ENCODE measurements around the gene CARD18. TPM values are rescaled to one million over a fixed set of nuclear protein-coding genes. Genes with fewer than 3 reads are reported as not detected.

The CARD18 gene
- total RNA-seq, 2 donors from 2014 or later, result not detected

GRCh38 chr11:105132716-105133511, 6.7 kb downstream of the CARD18 start:
- Mint-ChIP-seq H3K9me3 (peaks cover 14% of the 10 kb centered on the region), H3K27me3 (ENCODE audit: insufficient read depth) (no peaks in the 10 kb centered on the region), H3K36me3 (ENCODE audit: low read depth) (no peaks in the 10 kb centered on the region), H3K4me3 (no peak overlapping the region), H3K4me1 (no peaks in the 10 kb centered on the region), H3K27ac (no peak overlapping the region)
- Histone ChIP-seq H3K27me3 (ENCODE audit: control insufficient read depth, insufficient read depth, low read length, poor library complexity, severe bottlenecking) (no peaks in the 10 kb centered on the region), H3K4me1 (ENCODE audit: control insufficient read depth, insufficient read depth, low read length) (no peaks in the 10 kb centered on the region), H3K36me3 (ENCODE audit: control insufficient read depth, insufficient read depth, low read length) (no peaks in the 10 kb centered on the region), H3K9ac (ENCODE audit: extremely low read depth, low read length, poor library complexity, severe bottlenecking) (no peak overlapping the region), H3K27ac (ENCODE audit: low read depth, low read length) (no peak overlapping the region), H3K4me3 (ENCODE audit: low read length) (no peak overlapping the region), H3K9me3 (ENCODE audit: control insufficient read depth, low read length) (no peaks in the 10 kb centered on the region)
- DNase-seq, result no peak
- TF ChIP-seq, protein P1, sequence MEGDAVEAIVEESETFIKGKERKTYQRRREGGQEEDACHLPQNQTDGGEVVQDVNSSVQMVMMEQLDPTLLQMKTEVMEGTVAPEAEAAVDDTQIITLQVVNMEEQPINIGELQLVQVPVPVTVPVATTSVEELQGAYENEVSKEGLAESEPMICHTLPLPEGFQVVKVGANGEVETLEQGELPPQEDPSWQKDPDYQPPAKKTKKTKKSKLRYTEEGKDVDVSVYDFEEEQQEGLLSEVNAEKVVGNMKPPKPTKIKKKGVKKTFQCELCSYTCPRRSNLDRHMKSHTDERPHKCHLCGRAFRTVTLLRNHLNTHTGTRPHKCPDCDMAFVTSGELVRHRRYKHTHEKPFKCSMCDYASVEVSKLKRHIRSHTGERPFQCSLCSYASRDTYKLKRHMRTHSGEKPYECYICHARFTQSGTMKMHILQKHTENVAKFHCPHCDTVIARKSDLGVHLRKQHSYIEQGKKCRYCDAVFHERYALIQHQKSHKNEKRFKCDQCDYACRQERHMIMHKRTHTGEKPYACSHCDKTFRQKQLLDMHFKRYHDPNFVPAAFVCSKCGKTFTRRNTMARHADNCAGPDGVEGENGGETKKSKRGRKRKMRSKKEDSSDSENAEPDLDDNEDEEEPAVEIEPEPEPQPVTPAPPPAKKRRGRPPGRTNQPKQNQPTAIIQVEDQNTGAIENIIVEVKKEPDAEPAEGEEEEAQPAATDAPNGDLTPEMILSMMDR (conservative IDR thresholded peaks at IDR 0.05), result no peak
- WGBS, 2 experiments (ENCODE audit: insufficient coverage in 1 of 2, insufficient read length in 1 of 2), result 92 to 100% methylated on average over 3 to 6 of the region's 8 CpGs

DNA sequence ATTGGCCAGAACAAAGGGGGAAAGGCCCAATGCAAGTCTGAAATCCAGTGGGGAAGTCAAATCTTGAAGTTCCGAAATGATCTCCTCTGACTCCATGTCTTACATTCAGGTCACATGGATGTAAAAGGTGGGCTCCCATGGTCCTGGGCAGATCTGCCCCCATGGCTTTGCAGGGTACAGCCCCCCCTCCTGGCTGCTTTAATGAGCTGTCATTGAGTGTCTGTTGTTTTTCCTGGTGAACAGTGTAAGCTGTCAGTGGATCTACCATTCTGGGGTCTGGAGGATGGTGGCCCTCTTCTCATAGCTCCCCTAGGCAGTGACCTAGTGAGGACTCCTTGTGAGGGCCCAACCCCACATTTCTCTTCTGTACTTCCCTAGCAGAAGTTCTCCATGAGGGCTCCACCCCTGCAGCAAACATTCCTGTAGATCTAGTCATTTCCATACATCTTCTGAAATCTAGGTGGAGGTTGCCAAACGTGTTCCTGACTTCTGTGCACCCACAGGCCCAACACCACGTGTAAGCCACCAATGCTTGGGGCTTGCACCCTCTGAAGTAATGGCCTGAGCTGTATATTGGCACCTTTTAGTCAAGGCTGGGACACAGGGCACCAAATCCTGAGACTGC, 9.3 kb downstream of the CARD18 start:
- Histone ChIP-seq H3K9ac (ENCODE audit: extremely low read depth, low read length, poor library complexity, severe bottlenecking) (no peak overlapping the region), H3K36me3 (ENCODE audit: control insufficient read depth, insufficient read depth, low read length) (no peaks in the 10 kb centered on the region), H3K4me1 (ENCODE audit: control insufficient read depth, insufficient read depth, low read length) (no peaks in the 10 kb centered on the region), H3K27me3 (ENCODE audit: control insufficient read depth, insufficient read depth, low read length, poor library complexity, severe bottlenecking) (no peaks in the 10 kb centered on the region), H3K4me3 (ENCODE audit: low read length) (no peak overlapping the region), H3K27ac (ENCODE audit: low read depth, low read length) (no peak overlapping the region), H3K9me3 (ENCODE audit: control insufficient read depth, low read length) (no peaks in the 10 kb centered on the region)
- Mint-ChIP-seq H3K9me3 (peaks cover 12% of the 10 kb centered on the region), H3K27ac (no peak overlapping the region), H3K36me3 (ENCODE audit: low read depth) (no peaks in the 10 kb centered on the region), H3K4me1 (no peaks in the 10 kb centered on the region), H3K4me3 (no peak overlapping the region), H3K27me3 (ENCODE audit: insufficient read depth) (no peaks in the 10 kb centered on the region)
- DNase-seq, result no peak
- WGBS, 2 experiments (ENCODE audit: insufficient coverage in 1 of 2, insufficient read length in 1 of 2), result 68 to 83% methylated on average over 3 of the region's 3 CpGs
- TF ChIP-seq, protein P1 (conservative IDR thresholded peaks at IDR 0.05), result peak; percentile 19

DNA sequence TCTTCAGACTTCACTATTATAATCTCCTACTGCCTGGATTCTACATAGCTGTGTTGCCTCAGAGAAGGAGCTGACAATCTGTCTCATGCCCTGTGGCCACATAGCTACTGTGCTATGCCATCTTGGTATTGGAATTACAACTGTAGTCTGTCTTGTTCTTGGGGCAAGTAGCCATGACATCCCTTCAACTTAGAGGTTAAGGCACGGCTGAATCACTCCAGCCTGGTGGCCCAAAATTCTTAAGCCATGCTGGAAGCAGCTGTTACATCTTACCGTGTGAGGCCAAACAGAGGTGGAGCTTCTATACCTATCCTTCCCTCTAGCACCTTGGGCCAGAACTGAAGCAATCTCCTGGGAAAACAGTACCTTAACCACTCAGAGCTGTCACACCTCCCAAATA, 14.8 kb downstream of the CARD18 start:
- Histone ChIP-seq H3K9me3 (ENCODE audit: control insufficient read depth, low read length) (no peaks in the 10 kb centered on the region), H3K4me1 (ENCODE audit: control insufficient read depth, insufficient read depth, low read length) (no peaks in the 10 kb centered on the region), H3K9ac (ENCODE audit: extremely low read depth, low read length, poor library complexity, severe bottlenecking) (no peak overlapping the region), H3K4me3 (ENCODE audit: low read length) (no peak overlapping the region), H3K36me3 (ENCODE audit: control insufficient read depth, insufficient read depth, low read length) (no peaks in the 10 kb centered on the region), H3K27me3 (ENCODE audit: control insufficient read depth, insufficient read depth, low read length, poor library complexity, severe bottlenecking) (no peaks in the 10 kb centered on the region), H3K27ac (ENCODE audit: low read depth, low read length) (no peak overlapping the region)
- 60 to 88% methylated on average over 1 to 2 of the region's 2 CpGs for WGBS, 2 experiments (ENCODE audit: insufficient coverage in 1 of 2, insufficient read length in 1 of 2)
- peaks cover 3% of the 10 kb centered on the region for H3K27me3 Mint-ChIP-seq (ENCODE audit: insufficient read depth)
- no peak for DNase-seq
- no peaks in the 10 kb centered on the region for H3K4me1 Mint-ChIP-seq
- peaks cover 2% of the 10 kb centered on the region for H3K9me3 Mint-ChIP-seq
- TF ChIP-seq, protein P1 (conservative IDR thresholded peaks at IDR 0.05), result no peak
- no peak overlapping the region for H3K27ac Mint-ChIP-seq
- H3K4me3 Mint-ChIP-seq, result no peak overlapping the region
- no peaks in the 10 kb centered on the region for H3K36me3 Mint-ChIP-seq (ENCODE audit: low read depth)
